ENCODE data around the gene XAB2. TPM values are rescaled to one million over a fixed set of nuclear protein-coding genes. Genes with fewer than 3 reads are reported as not detected.

The XAB2 gene
- 10 to 100 TPM; 45.9 to 48.3 TPM for total RNA-seq

GRCh38 chr19:7629347-7630054 is at the start of gene XAB2, which contains the start of gene PET100:
Gene XAB2, minus strand, starts transcription at chr19:7629545. Its CDS starts 18 bp downstream, at chr19:7629527.
Gene PET100, plus strand, starts transcription at chr19:7629793. Its CDS starts 41 bp downstream, at chr19:7629834.
- Mint-ChIP-seq H3K27me3 (no peaks in the 10 kb centered on the region), H3K27ac (peak within 1 kb of the TSS; percentile 97), H3K4me3 (peak within 1 kb of the TSS; percentile 88), H3K36me3 (ENCODE audit: low read depth) (peaks cover 26% of the 10 kb centered on the region), H3K4me1 (peaks cover 32% of the 10 kb centered on the region), H3K9me3 (ENCODE audit: low read depth) (no peaks in the 10 kb centered on the region)
- ChIA-PET POLR2A (interaction anchor here (1.0 to 1.2 kb wide), 5 partner anchors 9 to 314 kb away, joined by 3 to 6 read pairs (median 4); partner anchors contain the start of gene TIMM44), CTCF (interaction anchor here (1.2 to 1.9 kb wide), 5 partner anchors 23 to 289 kb away, joined by 4 to 14 read pairs (median 5); partner anchors contain the start of gene TRAPPC5)
- ATAC-seq (peak; percentile 99), DNase-seq (peak; percentile 97)
- intact Hi-C loops (cut with DNase I, micrococcal nuclease), result loop anchor here (1.0 to 5.0 kb wide), 14 partner anchors 8 to 1257 kb away; partner anchors contain the start of genes STXBP2 (in 2 of the 2), ALKBH7 (in 1 of the 2), MAP2K7 (in 1 of the 2) and MCOLN1 (in 1 of the 2)

- ATAC-seq (no peak), DNase-seq (no peak)
- H3K4me1 Mint-ChIP-seq, result peaks cover 56% of the 10 kb centered on the region
- CTCF ChIA-PET, result interaction anchor here (1.3 kb wide), 3 partner anchors 8 to 109 kb away, joined by 4 read pairs; no protein-coding TSS in a partner anchor
- intact Hi-C loops (cut with DNase I, micrococcal nuclease), result no loop called here
- no peaks in the 10 kb centered on the region for H3K9me3 Mint-ChIP-seq (ENCODE audit: low read depth)
- no peak overlapping the region for H3K27ac Mint-ChIP-seq
- H3K4me3 Mint-ChIP-seq, result no peak overlapping the region
- POLR2A ChIA-PET, result no interaction called here
- H3K27me3 Mint-ChIP-seq, result peaks cover 24% of the 10 kb centered on the region
- H3K36me3 Mint-ChIP-seq (ENCODE audit: low read depth), result peaks cover 9% of the 10 kb centered on the region
These were observed 48.4 kb upstream of the XAB2 start for GRCh38 chr19:7677669-7678311.

DNA sequence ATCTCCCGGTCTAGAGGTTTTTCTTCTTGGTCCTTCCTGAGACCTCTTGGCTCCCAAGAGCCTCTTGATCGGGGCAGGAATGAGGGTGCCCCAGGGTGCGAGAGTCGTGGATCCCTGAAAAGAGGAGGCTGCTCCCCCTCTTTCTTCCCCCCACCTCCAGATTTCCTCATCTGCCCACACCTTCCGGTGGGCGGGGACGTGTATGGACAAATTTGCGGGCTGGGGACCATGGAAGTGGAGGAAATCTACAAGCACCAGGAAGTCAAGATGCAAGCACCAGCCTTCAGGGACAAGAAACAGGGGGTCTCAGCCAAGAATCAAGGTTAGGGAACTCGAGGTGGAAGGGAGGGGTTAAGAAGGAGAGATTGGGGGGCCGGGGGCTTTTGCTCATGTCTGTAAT is 47.5 kb upstream of the XAB2 start, which contains the start of gene MCEMP1:
MCEMP1 (plus strand) TSS at position 237 of the 400 bp plus-strand sequence; CDS start at position 268, 31 bp downstream.
- POLR2A ChIA-PET, result interaction anchor here (0.5 kb wide), 1 partner anchor 895 kb away, joined by 3 read pairs; no protein-coding TSS in a partner anchor
- Mint-ChIP-seq H3K9me3 (ENCODE audit: low read depth) (no peaks in the 10 kb centered on the region), H3K36me3 (ENCODE audit: low read depth) (peaks cover 3% of the 10 kb centered on the region), H3K27me3 (peaks cover 25% of the 10 kb centered on the region), H3K4me1 (peaks cover 51% of the 10 kb centered on the region), H3K4me3 (no peak within 1 kb of the TSS), H3K27ac (no peak within 1 kb of the TSS)
- no peak for ATAC-seq
- CTCF ChIA-PET, result interaction anchor here (0.6 to 1.4 kb wide), 3 partner anchors 109 to 218 kb away, joined by 3 to 7 read pairs (median 4); no protein-coding TSS in a partner anchor
- intact Hi-C loops (cut with DNase I, micrococcal nuclease), result no loop called here
- DNase-seq, result no peak

DNA sequence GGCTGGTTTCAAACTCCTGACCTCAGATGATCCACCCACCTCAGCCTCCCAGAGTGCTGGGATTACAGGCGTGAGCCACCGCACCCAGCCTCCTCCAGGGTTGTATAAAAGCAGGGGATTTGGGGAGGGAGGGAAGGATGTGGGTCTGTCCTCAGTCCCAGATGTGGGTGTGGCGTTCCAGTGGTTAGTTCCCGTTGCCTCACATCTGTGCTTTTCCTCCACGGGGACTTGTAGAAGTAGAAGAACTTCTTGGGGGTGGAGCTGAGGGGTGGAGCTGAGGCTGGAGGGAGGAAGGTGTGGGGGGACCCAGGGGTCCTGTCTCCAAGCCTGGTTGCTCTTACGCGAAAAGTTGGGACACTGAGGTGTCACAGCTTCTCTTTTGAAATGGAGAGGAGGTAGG is 47.0 kb upstream of the XAB2 start:
- CTCF ChIA-PET, result interaction anchor here (0.6 to 1.4 kb wide), 3 partner anchors 109 to 218 kb away, joined by 3 to 7 read pairs (median 4); no protein-coding TSS in a partner anchor
- H3K27ac Mint-ChIP-seq, result no peak overlapping the region
- intact Hi-C loops (cut with DNase I, micrococcal nuclease), result no loop called here
- POLR2A ChIA-PET, result no interaction called here
- H3K9me3 Mint-ChIP-seq (ENCODE audit: low read depth), result no peaks in the 10 kb centered on the region
- no peak overlapping the region for H3K4me3 Mint-ChIP-seq
- ATAC-seq, result no peak
- H3K36me3 Mint-ChIP-seq (ENCODE audit: low read depth), result peaks cover 2% of the 10 kb centered on the region
- DNase-seq, result no peak
- H3K27me3 Mint-ChIP-seq, result peaks cover 29% of the 10 kb centered on the region
- peaks cover 47% of the 10 kb centered on the region for H3K4me1 Mint-ChIP-seq

DNA sequence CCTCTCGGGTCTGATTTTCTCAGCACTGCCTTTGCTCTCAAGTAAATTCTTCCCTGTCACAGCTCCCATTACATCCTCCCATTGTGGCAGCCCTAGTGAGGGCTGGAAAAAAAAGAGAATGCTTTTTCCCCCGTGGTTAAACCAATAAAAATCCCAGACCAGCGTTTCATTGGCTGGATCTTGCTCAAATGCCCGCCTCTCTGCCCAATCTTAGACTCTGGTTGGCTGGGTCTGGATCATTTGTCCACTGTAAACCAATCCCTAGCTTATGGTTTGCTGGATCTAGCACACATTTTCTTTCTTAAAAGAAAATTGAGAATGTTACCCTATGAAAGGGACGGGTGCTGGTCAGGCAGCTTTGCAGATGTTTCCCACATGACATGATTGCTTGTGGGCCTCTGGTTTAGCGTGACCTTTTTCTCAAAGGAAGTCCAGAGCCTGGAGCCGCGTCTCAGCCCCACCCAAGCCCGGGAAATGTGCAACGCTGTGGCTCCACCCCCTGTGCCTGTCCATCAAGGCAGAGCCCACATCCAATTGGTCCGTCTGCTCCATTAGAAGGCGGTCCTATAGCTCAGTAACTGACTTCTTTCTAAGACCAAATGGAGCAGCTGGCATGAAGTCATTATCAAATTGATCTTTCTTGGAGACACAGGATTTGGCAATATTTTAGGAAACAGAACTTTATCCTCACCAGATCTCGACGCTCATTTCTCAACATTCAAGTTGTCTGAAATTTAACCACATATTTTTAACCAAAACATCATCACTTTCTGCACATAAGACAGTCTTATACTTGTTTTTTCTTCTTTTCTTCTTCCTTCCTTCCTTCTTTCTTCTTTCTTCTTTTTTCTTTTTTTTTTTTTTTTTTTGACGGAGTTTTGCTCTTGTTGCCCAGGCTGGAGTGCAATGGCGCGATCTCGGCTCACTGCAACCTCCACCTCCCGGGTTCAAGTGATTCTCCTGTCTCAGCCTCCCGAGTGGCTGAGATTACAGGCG is 45.0 kb upstream of the XAB2 start:
- CTCF ChIA-PET, result interaction anchor here (0.6 to 1.2 kb wide), 4 partner anchors 16 to 224 kb away, joined by 3 read pairs; no protein-coding TSS in a partner anchor

GRCh38 chr19:7672522-7672921 is 43.2 kb upstream of the XAB2 start:
- H3K27ac Mint-ChIP-seq, result no peak overlapping the region
- CTCF ChIA-PET, result no interaction called here
- POLR2A ChIA-PET, result interaction anchor here (0.7 kb wide), 1 partner anchor 14 kb away, joined by 3 read pairs; no protein-coding TSS in a partner anchor
- peaks cover 32% of the 10 kb centered on the region for H3K4me1 Mint-ChIP-seq
- ATAC-seq, result no peak
- H3K9me3 Mint-ChIP-seq (ENCODE audit: low read depth), result no peaks in the 10 kb centered on the region
- peaks cover 35% of the 10 kb centered on the region for H3K27me3 Mint-ChIP-seq
- H3K4me3 Mint-ChIP-seq, result no peak overlapping the region
- H3K36me3 Mint-ChIP-seq (ENCODE audit: low read depth), result no peaks in the 10 kb centered on the region
- intact Hi-C loops (cut with DNase I, micrococcal nuclease), result no loop called here
- DNase-seq, result no peak

More for the DNA sequence above, 45.0 kb upstream of the XAB2 start:
- DNase-seq, result peak; percentile 63
- no peaks in the 10 kb centered on the region for H3K9me3 Mint-ChIP-seq (ENCODE audit: low read depth)
- peaks cover 42% of the 10 kb centered on the region for H3K27me3 Mint-ChIP-seq
- peak; percentile 51 for ATAC-seq
- H3K4me3 Mint-ChIP-seq, result no peak overlapping the region
- H3K36me3 Mint-ChIP-seq (ENCODE audit: low read depth), result no peaks in the 10 kb centered on the region
- intact Hi-C loops (cut with DNase I, micrococcal nuclease), result no loop called here
- H3K27ac Mint-ChIP-seq, result no peak overlapping the region
- peaks cover 43% of the 10 kb centered on the region for H3K4me1 Mint-ChIP-seq
- POLR2A ChIA-PET, result interaction anchor here (0.6 kb wide), 1 partner anchor 201 kb away, joined by 14 read pairs; no protein-coding TSS in a partner anchor

GRCh38 chr19:7670790-7671189 is 41.4 kb upstream of the XAB2 start:
- no peaks in the 10 kb centered on the region for H3K36me3 Mint-ChIP-seq (ENCODE audit: low read depth)
- ChIA-PET POLR2A (no interaction called here), CTCF (interaction anchor here (0.5 to 1.4 kb wide), 4 partner anchors 8 to 249 kb away, joined by 3 to 4 read pairs (median 3); partner anchors contain the start of gene TRAPPC5)
- DNase-seq, result no peak
- no peak overlapping the region for H3K27ac Mint-ChIP-seq
- no peaks in the 10 kb centered on the region for H3K9me3 Mint-ChIP-seq (ENCODE audit: low read depth)
- no peak for ATAC-seq
- peaks cover 15% of the 10 kb centered on the region for H3K4me1 Mint-ChIP-seq
- H3K4me3 Mint-ChIP-seq, result peak overlapping the region; percentile 11
- intact Hi-C loops (cut with DNase I, micrococcal nuclease), result no loop called here
- H3K27me3 Mint-ChIP-seq, result peaks cover 30% of the 10 kb centered on the region

DNA sequence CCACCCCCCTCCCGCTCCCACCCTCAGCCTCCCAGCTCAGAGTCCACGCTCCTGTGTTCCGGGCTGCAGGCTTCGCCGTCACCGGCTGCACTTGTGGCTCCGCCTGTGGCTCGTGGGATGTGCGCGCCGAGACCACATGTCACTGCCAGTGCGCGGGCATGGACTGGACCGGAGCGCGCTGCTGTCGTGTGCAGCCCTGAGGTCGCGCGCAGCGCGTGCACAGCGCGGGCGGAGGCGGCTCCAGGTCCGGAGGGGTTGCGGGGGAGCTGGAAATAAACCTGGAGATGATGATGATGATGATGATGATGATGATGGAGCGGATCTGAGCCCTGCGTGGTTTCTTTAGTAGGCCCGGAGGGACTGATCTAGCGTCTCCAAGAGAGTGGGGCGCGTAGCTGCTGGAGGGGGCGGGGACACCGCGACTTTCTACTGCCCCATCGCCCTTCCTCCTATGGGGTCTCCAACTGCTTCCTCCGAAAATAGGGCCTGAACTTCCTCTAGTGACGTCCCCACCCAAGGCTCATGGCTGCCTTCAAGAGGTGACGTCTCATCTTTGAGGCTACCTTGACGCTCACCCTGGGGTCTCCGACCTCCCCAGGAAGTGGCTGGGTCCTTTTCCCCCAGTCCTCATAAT is 40.9 kb upstream of the XAB2 start:
- Mint-ChIP-seq H3K9me3 (ENCODE audit: low read depth) (no peaks in the 10 kb centered on the region), H3K27me3 (peaks cover 28% of the 10 kb centered on the region), H3K27ac (no peak overlapping the region), H3K4me3 (peak overlapping the region; percentile 11), H3K4me1 (peaks cover 14% of the 10 kb centered on the region), H3K36me3 (ENCODE audit: low read depth) (no peaks in the 10 kb centered on the region)
- ChIA-PET CTCF (interaction anchor here (0.7 to 1.4 kb wide), 2 partner anchors 8 to 162 kb away, joined by 3 to 4 read pairs; no protein-coding TSS in a partner anchor), POLR2A (no interaction called here)
- peak; percentile 50 for ATAC-seq
- intact Hi-C loops (cut with DNase I, micrococcal nuclease), result no loop called here
- DNase-seq, result peak; percentile 59

DNA sequence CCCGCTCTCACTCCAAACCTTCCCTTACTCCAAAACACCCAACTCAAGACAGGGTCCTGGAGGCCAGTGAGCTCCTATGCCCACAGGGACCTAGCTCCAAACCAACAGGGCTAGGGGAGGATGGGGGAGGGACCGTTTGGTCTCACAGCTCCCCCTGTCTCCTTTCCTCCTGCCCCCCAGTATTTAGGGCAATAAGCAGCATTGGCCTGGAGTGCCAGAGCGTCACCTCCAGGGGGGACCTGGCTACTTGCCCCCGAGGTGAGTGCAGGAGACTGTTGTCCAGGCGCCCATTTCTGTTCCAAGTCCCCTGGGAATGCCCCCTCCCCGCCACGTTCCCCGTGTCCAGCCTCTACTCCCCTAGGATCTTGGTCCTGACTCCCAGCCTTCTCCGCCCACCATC is 40.3 kb upstream of the XAB2 start:
- intact Hi-C loops (cut with DNase I, micrococcal nuclease), result no loop called here
- ATAC-seq (no peak), DNase-seq (no peak)
- Mint-ChIP-seq H3K27me3 (peaks cover 28% of the 10 kb centered on the region), H3K4me1 (peaks cover 14% of the 10 kb centered on the region), H3K36me3 (ENCODE audit: low read depth) (no peaks in the 10 kb centered on the region), H3K4me3 (no peak overlapping the region), H3K9me3 (ENCODE audit: low read depth) (no peaks in the 10 kb centered on the region), H3K27ac (no peak overlapping the region)
- ChIA-PET POLR2A (no interaction called here), CTCF (interaction anchor here (0.8 to 1.4 kb wide), 3 partner anchors 9 to 13 kb away, joined by 3 to 4 read pairs (median 4); no protein-coding TSS in a partner anchor)

GRCh38 chr19:7668842-7669241 is 39.5 kb upstream of the XAB2 start, which contains the start of gene RETN:
Gene RETN, plus strand, starts transcription at chr19:7669049. Its CDS starts 278 bp downstream, at chr19:7669327.
- POLR2A ChIA-PET, result no interaction called here
- DNase-seq, result no peak
- no peaks in the 10 kb centered on the region for H3K9me3 Mint-ChIP-seq (ENCODE audit: low read depth)
- no peak for ATAC-seq
- H3K36me3 Mint-ChIP-seq (ENCODE audit: low read depth), result no peaks in the 10 kb centered on the region
- intact Hi-C loops (cut with DNase I, micrococcal nuclease), result no loop called here
- H3K4me3 Mint-ChIP-seq, result no peak within 1 kb of the TSS
- H3K27me3 Mint-ChIP-seq, result peaks cover 26% of the 10 kb centered on the region
- peaks cover 9% of the 10 kb centered on the region for H3K4me1 Mint-ChIP-seq
- H3K27ac Mint-ChIP-seq, result no peak within 1 kb of the TSS
- CTCF ChIA-PET, result interaction anchor here (0.8 to 1.7 kb wide), 3 partner anchors 10 to 100 kb away, joined by 3 to 6 read pairs (median 4); no protein-coding TSS in a partner anchor
